ENCODE results near the gene SIRT2. TPM values are rescaled to one million over a fixed set of nuclear protein-coding genes. Genes with fewer than 3 reads are reported as not detected.

SIRT2 gene
- total RNA-seq, 2 experiments from 2014 or later = 19.4 to 21.2 TPM

GRCh38 chr19:38929929-38930775 lies 30.7 kb upstream of the SIRT2 start, which contains the start of gene SARS2:
Gene SARS2, minus strand, starts transcription at chr19:38930763. Its CDS starts 27 bp downstream, at chr19:38930736.
- Mint-ChIP-seq H3K9me3 (peaks cover 9% of the 10 kb centered on the region), H3K4me3 (peak within 1 kb of the TSS; percentile 97), H3K27ac (peak within 1 kb of the TSS; percentile 99), H3K4me1 (peaks cover 25% of the 10 kb centered on the region), H3K36me3 (peaks cover 39% of the 10 kb centered on the region), H3K27me3 (no peaks in the 10 kb centered on the region)
- peak; percentile 92 for DNase-seq

GRCh38 chr19:38928391-38929001 lies 29.1 kb upstream of the SIRT2 start:
- Mint-ChIP-seq H3K36me3 (peaks cover 23% of the 10 kb centered on the region), H3K4me3 (peak overlapping the region; percentile 97), H3K27me3 (no peaks in the 10 kb centered on the region), H3K27ac (peak overlapping the region; percentile 25), H3K4me1 (peaks cover 24% of the 10 kb centered on the region), H3K9me3 (peaks cover 2% of the 10 kb centered on the region)
- DNase-seq = no peak

GRCh38 chr19:38924388-38924787 lies 25.0 kb upstream of the SIRT2 start:
- H3K27ac Mint-ChIP-seq = no peak overlapping the region
- H3K4me3 Mint-ChIP-seq = no peak overlapping the region

GRCh38 chr19:38922482-38922881 lies 23.1 kb upstream of the SIRT2 start:
- DNase-seq = no peak
- Mint-ChIP-seq H3K36me3 (peaks cover 8% of the 10 kb centered on the region), H3K4me1 (no peaks in the 10 kb centered on the region)

More at GRCh38 chr19:38924388-38924787, 25.0 kb upstream of the SIRT2 start:
- no peak for DNase-seq
- Mint-ChIP-seq H3K4me1 (peaks cover 10% of the 10 kb centered on the region), H3K36me3 (peaks cover 12% of the 10 kb centered on the region), H3K9me3 (no peaks in the 10 kb centered on the region), H3K27me3 (no peaks in the 10 kb centered on the region)

GRCh38 chr19:38921420-38922274 lies 22.2 kb upstream of the SIRT2 start:
- no peak for DNase-seq
- no peaks in the 10 kb centered on the region for H3K4me1 Mint-ChIP-seq
- H3K27ac Mint-ChIP-seq = no peak overlapping the region
- H3K9me3 Mint-ChIP-seq = no peaks in the 10 kb centered on the region
- peaks cover 8% of the 10 kb centered on the region for H3K36me3 Mint-ChIP-seq
- no peak overlapping the region for H3K4me3 Mint-ChIP-seq
- H3K27me3 Mint-ChIP-seq = no peaks in the 10 kb centered on the region

More at GRCh38 chr19:38922482-38922881, 23.1 kb upstream of the SIRT2 start:
- Mint-ChIP-seq H3K9me3 (no peaks in the 10 kb centered on the region), H3K4me3 (no peak overlapping the region), H3K27ac (no peak overlapping the region), H3K27me3 (no peaks in the 10 kb centered on the region)

- peaks cover 8% of the 10 kb centered on the region for H3K36me3 Mint-ChIP-seq
- DNase-seq = no peak
- no peaks in the 10 kb centered on the region for H3K27me3 Mint-ChIP-seq
- H3K4me3 Mint-ChIP-seq = no peak overlapping the region
- H3K27ac Mint-ChIP-seq = no peak overlapping the region
- no peaks in the 10 kb centered on the region for H3K4me1 Mint-ChIP-seq
- no peaks in the 10 kb centered on the region for H3K9me3 Mint-ChIP-seq
Observed at GRCh38 chr19:38920602-38921419, 21.4 kb upstream of the SIRT2 start.

GRCh38 chr19:38919837-38920601 lies 20.6 kb upstream of the SIRT2 start:
- Mint-ChIP-seq H3K4me3 (no peak overlapping the region), H3K36me3 (peaks cover 8% of the 10 kb centered on the region), H3K27ac (no peak overlapping the region), H3K27me3 (no peaks in the 10 kb centered on the region), H3K4me1 (no peaks in the 10 kb centered on the region), H3K9me3 (no peaks in the 10 kb centered on the region)
- DNase-seq = no peak

GRCh38 chr19:38918526-38918925 lies 19.1 kb upstream of the SIRT2 start:
- no peaks in the 10 kb centered on the region for H3K27me3 Mint-ChIP-seq
- H3K27ac Mint-ChIP-seq = no peak overlapping the region
- no peak for DNase-seq
- peaks cover 14% of the 10 kb centered on the region for H3K36me3 Mint-ChIP-seq
- no peak overlapping the region for H3K4me3 Mint-ChIP-seq
- H3K4me1 Mint-ChIP-seq = no peaks in the 10 kb centered on the region
- no peaks in the 10 kb centered on the region for H3K9me3 Mint-ChIP-seq

GRCh38 chr19:38917921-38918491 lies 18.6 kb upstream of the SIRT2 start:
- no peaks in the 10 kb centered on the region for H3K9me3 Mint-ChIP-seq
- H3K27me3 Mint-ChIP-seq = no peaks in the 10 kb centered on the region
- H3K4me1 Mint-ChIP-seq = peaks cover 1% of the 10 kb centered on the region
- H3K4me3 Mint-ChIP-seq = no peak overlapping the region
- no peak overlapping the region for H3K27ac Mint-ChIP-seq
- DNase-seq = no peak
- peaks cover 14% of the 10 kb centered on the region for H3K36me3 Mint-ChIP-seq

GRCh38 chr19:38917516-38917915 lies 18.1 kb upstream of the SIRT2 start:
- no peak for DNase-seq
- H3K27me3 Mint-ChIP-seq = no peaks in the 10 kb centered on the region
- H3K4me1 Mint-ChIP-seq = peaks cover 6% of the 10 kb centered on the region
- no peaks in the 10 kb centered on the region for H3K9me3 Mint-ChIP-seq
- no peak overlapping the region for H3K27ac Mint-ChIP-seq
- no peak overlapping the region for H3K4me3 Mint-ChIP-seq
- peaks cover 14% of the 10 kb centered on the region for H3K36me3 Mint-ChIP-seq

- no peaks in the 10 kb centered on the region for H3K27me3 Mint-ChIP-seq
- H3K36me3 Mint-ChIP-seq = peaks cover 5% of the 10 kb centered on the region
- no peaks in the 10 kb centered on the region for H3K9me3 Mint-ChIP-seq
- H3K27ac Mint-ChIP-seq = no peak overlapping the region
- no peak for DNase-seq
- H3K4me3 Mint-ChIP-seq = no peak overlapping the region
- peaks cover 7% of the 10 kb centered on the region for H3K4me1 Mint-ChIP-seq
Observed at GRCh38 chr19:38915329-38916321, 16.2 kb upstream of the SIRT2 start.

GRCh38 chr19:38913958-38914357 lies 14.5 kb upstream of the SIRT2 start:
- H3K27ac Mint-ChIP-seq = no peak overlapping the region
- H3K27me3 Mint-ChIP-seq = no peaks in the 10 kb centered on the region
- H3K4me1 Mint-ChIP-seq = peaks cover 8% of the 10 kb centered on the region
- no peaks in the 10 kb centered on the region for H3K9me3 Mint-ChIP-seq
- no peak for DNase-seq
- H3K4me3 Mint-ChIP-seq = no peak overlapping the region
- H3K36me3 Mint-ChIP-seq = peaks cover 5% of the 10 kb centered on the region

Measured in activated naive CD8-positive, alpha-beta T cell treated with anti-CD3 and anti-CD28 coated beads for 36 hours (primary cell).